Hippocampal formation (tissue), 2 donors: ENCODE data around the gene CCDC32.
A peak's percentile ranks its signal among the peaks of the same experiment; 100 is the strongest.

Source experiments
- DNase-seq, 2 donors: peaks; one replicate each; lab custom pipeline; 2025; lab: John Stamatoyannopoulos, UW

CCDC32 gene

GRCh38 chr15:40512440-40512839 is 52.4 kb downstream of the CCDC32 start:
- DNase-seq = no peak

GRCh38 chr15:40511472-40512133 is 53.2 kb downstream of the CCDC32 start:
- DNase-seq = peak in 1 of 2 donors; percentile 9

GRCh38 chr15:40511093-40511471 is 53.8 kb downstream of the CCDC32 start:
- no peak for DNase-seq

GRCh38 chr15:40510201-40510600 is 54.6 kb downstream of the CCDC32 start:
- no peak for DNase-seq

GRCh38 chr15:40508216-40508615 is 56.6 kb downstream of the CCDC32 start:
- DNase-seq = no peak

- peak; percentile 34 to 70 for DNase-seq
Measured at GRCh38 chr15:40506964-40507571, 57.8 kb downstream of the CCDC32 start.
